ENCODE measurements around the gene TGM3.
"Not testable (repeated sequence)": the region's sequence is repeated elsewhere in the genome, so short reads cannot be mapped to it uniquely, and the experiment has no call there.

The TGM3 gene, protein sequence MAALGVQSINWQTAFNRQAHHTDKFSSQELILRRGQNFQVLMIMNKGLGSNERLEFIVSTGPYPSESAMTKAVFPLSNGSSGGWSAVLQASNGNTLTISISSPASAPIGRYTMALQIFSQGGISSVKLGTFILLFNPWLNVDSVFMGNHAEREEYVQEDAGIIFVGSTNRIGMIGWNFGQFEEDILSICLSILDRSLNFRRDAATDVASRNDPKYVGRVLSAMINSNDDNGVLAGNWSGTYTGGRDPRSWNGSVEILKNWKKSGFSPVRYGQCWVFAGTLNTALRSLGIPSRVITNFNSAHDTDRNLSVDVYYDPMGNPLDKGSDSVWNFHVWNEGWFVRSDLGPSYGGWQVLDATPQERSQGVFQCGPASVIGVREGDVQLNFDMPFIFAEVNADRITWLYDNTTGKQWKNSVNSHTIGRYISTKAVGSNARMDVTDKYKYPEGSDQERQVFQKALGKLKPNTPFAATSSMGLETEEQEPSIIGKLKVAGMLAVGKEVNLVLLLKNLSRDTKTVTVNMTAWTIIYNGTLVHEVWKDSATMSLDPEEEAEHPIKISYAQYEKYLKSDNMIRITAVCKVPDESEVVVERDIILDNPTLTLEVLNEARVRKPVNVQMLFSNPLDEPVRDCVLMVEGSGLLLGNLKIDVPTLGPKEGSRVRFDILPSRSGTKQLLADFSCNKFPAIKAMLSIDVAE

DNA sequence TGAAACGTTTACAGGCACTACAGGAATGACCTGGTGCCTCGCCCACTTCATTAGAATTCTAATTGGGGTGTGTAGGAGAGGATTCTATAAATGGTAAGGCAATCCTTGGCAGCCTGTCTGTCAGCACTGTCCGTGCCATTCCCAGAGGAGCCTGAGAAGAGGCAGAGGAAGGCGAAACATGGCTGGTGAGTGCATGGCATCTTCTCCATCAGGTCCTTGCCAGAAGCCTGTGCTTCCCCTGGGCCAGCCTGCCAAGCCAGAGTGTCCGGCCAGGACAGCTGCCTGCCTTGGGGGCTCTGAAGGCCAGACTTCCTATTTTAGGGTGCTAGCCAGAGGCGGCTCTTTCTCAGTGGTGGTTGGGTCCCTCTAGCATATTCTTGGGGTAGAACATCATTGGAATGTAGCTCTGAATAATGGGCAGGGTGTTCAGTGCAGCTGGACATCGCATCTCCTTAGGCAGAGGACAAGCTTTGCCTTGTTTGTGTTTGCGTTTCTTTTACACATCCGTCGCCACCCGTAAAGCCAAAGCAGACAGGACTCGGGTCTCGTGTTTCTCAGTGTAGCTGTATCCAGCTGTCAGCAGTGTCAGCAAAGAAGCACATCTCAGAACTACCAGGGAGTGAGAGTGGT lies at the start of gene TGM3:
TGM3 (plus strand) TSS at position 116 of the 630 bp plus-strand sequence; CDS start at position 179, 63 bp downstream.
- DNase-seq (ENCODE audit: insufficient read length, low spot score), result no peak
- FAIRE-seq, result no peak
- no peak for TF ChIP-seq POLR2A (IDR thresholded peaks at IDR 0.05; ENCODE audit: low read depth, low read length)

DNA sequence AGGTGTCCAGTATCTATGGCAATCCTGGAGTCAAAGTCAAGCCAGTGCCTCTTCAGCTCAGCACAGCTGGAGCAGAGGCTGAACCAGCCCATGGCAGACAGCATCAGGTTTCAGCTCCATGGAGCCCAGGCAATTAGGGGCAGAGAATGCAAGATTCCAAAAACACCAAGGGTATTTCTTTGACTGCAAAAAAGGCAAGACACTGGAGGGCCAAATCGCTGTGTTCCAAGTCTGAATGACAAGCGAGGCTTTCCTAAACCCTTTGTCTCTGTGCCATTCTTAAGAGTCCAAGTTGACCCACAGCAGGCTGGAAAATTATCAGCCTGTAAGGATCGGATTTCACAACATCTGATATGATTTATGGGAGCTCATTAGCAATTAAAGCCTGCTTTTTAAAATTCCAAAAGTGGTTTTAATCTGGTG lies 49.7 kb upstream of the TGM3 start:
- no peak for TF ChIP-seq POLR2A (IDR thresholded peaks at IDR 0.05; ENCODE audit: low read depth, low read length)
- no peak for FAIRE-seq
- DNase-seq (ENCODE audit: insufficient read length, low spot score), result no peak

DNA sequence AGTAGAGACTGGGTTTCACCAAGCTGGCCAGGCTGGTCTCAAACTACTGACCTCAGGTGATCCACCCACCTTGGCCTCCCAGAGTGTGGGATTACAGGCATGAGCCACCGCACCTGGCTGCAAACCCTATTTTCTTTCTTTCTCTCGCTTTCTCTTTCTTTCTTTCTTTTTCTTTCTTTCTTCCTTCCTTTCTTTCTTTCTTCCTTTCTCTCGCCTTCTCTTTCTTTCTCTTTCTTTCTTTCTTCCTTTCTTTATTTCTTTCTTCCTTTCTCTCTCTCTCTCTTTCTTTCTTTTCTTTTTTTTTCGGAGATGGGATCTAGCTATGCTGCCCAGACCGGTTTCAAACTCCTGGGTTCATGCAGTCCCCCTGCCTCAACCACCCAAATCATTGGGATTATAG lies 47.0 kb upstream of the TGM3 start:
- no peak for DNase-seq (ENCODE audit: insufficient read length, low spot score)
- TF ChIP-seq POLR2A (IDR thresholded peaks at IDR 0.05; ENCODE audit: low read depth, low read length), result no peak
- FAIRE-seq, result no peak

DNA sequence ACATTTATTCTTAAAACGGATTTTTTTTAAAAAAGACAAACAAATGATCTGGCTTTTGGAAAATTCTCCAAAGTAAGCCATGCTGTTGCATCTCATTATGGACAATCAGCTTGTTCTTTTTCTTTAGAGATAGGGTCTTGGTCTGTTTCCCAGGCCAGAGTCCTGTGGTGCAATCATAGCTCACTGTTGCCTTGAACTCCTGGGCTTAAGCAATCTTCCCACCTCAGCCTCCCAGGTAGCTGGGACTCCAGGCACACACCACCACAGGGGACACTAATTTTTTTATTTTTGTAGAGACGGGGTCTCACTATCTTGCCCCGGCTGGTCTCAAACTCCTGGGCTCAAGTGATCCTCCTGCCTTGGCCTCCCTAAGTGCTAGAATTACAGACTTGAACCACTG lies 45.9 kb upstream of the TGM3 start:
- no peak for TF ChIP-seq POLR2A (IDR thresholded peaks at IDR 0.05; ENCODE audit: low read depth, low read length)
- no peak for FAIRE-seq
- DNase-seq (ENCODE audit: insufficient read length, low spot score), result no peak

DNA sequence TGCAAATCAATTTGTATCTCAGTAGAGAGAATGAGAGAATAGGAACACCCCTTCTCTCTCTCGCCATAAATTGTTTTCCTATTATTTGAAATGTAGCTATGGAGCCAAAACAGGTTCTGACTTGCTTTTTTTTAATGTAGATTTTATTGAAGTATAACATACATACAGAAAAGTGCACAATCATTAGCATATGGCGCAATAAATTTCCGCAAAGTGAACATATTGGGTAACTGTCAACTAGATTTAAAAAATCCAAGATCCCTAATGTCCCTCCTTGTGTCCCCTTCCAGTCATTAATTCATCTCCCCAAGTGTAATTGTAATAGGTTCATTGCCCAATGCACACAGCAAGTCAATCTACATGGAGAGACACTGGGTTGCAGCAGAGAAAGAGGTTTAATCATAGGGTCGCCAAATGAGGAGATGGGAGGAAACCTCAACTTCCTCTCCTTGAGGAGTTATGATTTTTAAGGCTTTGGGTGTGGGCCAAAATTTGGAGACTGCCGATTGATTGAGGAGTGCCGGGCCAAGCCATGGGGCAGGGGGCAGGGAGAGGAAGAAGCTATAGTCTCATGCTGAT lies 43.3 kb upstream of the TGM3 start:
- DNase-seq (ENCODE audit: insufficient read length, low spot score) (no peak), FAIRE-seq (no peak)
- TF ChIP-seq POLR2A (IDR thresholded peaks at IDR 0.05; ENCODE audit: low read depth, low read length), result no peak

DNA sequence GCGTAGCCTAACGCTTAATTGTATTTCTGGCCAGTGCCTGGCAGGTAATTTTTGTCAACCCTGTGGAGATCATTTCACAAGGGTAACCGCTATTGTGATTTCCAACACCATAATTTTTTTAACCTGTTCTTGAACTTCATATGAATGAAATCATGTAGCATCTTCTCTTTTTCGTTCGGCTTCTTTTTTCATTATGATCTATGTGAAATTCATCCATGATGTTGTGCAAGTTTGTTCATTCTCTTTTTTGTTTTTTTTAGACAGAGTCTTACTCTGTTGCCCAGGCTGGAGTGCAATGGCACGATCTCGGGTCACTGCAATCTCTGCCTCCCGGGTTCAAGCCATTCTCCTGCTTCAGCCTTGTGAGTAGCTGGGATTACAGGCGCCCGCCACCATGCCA lies 42.5 kb upstream of the TGM3 start:
- TF ChIP-seq POLR2A (IDR thresholded peaks at IDR 0.05; ENCODE audit: low read depth, low read length), result no peak
- DNase-seq (ENCODE audit: insufficient read length, low spot score) (no peak), FAIRE-seq (no peak)

DNA sequence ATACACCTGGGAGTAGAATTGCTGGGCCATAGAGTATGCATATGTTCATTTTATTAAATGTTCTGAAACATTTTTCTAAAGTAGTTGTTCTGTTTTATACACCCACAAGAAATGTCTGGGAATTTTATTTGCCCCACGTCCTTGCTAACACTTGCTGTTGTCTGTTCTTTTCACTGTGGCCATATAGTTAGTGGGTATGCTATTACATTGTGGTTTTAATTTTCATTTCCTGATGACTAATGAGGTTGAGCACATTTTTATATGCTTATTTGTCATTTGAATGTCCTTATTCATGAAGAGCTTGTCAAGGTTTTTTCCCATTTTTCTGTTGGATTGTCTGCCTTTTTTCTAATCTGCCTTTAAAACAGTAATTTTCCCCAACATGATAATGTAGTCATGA lies 41.5 kb upstream of the TGM3 start:
- DNase-seq (ENCODE audit: insufficient read length, low spot score) (no peak), FAIRE-seq (no peak)
- TF ChIP-seq POLR2A (IDR thresholded peaks at IDR 0.05; ENCODE audit: low read depth, low read length), result no peak

DNA sequence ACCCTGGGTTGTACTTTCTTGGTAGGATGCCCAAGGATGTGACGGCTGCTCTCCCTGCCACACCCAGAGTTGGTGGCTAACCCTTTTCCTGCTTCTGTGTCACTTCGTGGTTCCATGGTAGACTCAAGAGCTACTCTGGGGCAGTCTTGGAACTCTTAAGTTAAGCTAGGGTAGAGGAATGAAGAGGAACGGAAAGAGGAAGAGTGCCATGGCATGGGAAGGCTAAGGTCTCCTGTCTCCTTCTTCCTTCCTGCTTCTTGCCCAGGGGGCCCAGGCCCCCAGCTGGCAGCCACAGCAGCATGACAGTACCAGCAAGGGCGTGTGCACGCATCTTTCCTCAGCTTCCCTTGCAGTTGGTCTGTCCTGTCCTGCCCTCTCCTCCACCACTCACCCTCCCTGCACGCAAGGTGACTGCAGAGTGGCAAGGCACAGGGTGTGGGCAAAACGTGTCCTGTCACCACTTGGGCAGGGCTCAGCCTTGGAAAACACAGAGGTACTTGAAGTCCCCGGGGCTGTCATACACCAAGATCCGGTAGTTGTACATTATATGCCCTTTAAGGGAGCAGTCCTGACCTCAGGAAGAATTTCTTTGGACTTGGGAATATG lies 39.8 kb upstream of the TGM3 start:
- TF ChIP-seq POLR2A (IDR thresholded peaks at IDR 0.05; ENCODE audit: low read depth, low read length), result no peak
- DNase-seq (ENCODE audit: insufficient read length, low spot score) (no peak), FAIRE-seq (no peak)

DNA sequence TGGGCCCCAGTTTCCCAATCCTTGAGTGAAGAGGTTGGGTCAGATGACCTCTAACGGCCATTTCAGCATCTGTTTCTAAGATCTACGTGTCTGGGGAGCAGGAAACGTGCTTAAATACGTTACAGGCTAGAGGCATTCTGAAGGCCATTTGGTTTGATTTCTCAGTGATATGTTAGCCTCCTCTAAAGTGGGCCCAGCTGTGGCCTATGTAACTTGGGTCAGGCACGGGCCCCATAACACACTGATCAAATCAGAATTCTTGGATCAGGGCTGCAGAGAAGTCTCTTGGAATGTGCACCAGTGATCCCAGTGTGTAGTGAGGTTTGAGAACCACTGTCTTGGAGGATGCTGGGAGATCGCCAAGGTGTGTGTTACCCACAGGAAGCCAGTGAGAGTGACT lies 36.1 kb upstream of the TGM3 start:
- FAIRE-seq (no peak), DNase-seq (ENCODE audit: insufficient read length, low spot score) (no peak)
- no peak for TF ChIP-seq POLR2A (IDR thresholded peaks at IDR 0.05; ENCODE audit: low read depth, low read length)

DNA sequence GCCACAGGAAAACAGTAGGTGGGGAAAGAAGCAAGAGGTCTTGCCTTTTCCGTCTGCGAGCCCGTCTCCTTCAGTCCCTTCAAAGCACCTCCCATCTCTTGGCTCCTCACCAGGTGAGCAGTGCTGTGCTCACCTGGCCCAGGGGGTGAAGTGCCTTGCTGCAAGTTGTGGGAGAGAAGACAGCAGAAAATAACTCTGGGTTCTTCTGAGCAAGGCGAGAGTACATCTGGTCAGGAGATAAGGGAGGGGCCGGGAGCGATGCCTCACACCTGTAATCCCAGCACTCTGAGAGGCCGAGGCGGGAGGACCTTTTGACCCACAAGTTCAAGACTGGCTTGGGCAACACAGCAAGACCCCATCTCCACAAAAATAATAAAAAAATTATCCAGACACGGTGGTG lies 35.6 kb upstream of the TGM3 start:
- DNase-seq (ENCODE audit: insufficient read length, low spot score), result no peak
- FAIRE-seq, result no peak
- no peak for TF ChIP-seq POLR2A (IDR thresholded peaks at IDR 0.05; ENCODE audit: low read depth, low read length)

DNA sequence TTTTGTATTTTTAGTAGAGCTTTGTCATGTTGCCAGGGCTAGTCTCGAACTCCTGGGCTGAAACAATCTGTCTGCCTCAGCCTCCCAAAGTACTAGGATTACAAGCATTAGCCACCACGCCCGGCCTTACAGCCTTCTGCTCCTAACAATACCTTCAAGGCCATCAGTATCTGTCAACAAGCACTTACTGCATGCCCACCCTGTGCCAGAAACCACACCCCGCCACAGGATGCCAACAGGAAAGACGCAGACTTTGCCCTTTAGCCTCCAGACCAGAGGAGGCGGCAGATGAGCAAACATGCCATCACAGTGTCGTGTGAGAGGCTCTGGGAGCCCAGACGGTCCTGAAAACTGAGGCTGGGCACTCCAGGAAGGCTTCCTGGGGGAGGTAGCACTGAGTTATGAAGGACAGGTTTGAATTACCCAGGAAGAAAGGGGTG lies 34.7 kb upstream of the TGM3 start:
- DNase-seq (ENCODE audit: insufficient read length, low spot score) (peak; percentile 19), FAIRE-seq (no peak)
- no peak for TF ChIP-seq POLR2A (IDR thresholded peaks at IDR 0.05; ENCODE audit: low read depth, low read length)

DNA sequence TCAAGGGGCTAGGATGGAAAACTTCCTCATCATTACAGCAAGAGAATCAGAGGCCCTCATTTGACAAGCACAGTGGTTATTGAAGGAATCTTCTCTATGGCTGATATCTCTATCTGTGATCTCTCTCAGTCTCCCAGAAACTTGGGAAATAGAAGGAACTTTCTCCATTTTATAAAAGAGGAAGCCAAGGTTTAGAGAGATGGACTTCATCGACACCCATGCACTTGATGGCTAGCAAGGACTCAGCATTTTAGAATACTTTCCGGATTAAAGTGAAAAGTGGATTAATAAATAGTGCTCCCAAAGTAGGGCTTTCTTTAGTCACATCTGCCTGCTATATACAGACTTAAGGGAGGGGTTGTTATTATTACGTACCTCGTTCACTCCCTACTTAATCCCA lies 34.2 kb upstream of the TGM3 start:
- no peak for TF ChIP-seq POLR2A (IDR thresholded peaks at IDR 0.05; ENCODE audit: low read depth, low read length)
- no peak for FAIRE-seq
- DNase-seq (ENCODE audit: insufficient read length, low spot score), result no peak

DNA sequence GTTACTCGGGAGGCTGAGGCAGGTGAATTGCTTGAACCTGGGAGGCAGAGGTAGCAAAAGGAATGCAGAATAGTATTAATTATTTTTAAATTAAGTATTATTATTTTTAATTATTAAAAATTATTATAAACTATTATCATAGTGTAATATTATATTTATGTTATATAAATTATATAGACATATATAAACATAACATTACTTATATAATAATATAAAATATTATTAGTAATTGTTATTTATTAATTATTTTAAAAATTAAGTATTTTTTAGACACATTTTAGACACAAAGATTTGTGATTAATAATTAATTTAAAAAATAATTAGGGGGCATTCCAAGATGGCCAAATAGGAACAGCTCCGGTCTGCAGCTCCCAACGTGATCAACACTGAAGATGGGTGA lies 31.7 kb upstream of the TGM3 start:
- FAIRE-seq (no peak), DNase-seq (ENCODE audit: insufficient read length, low spot score) (no peak)
- no peak for TF ChIP-seq POLR2A (IDR thresholded peaks at IDR 0.05; ENCODE audit: low read depth, low read length)

DNA sequence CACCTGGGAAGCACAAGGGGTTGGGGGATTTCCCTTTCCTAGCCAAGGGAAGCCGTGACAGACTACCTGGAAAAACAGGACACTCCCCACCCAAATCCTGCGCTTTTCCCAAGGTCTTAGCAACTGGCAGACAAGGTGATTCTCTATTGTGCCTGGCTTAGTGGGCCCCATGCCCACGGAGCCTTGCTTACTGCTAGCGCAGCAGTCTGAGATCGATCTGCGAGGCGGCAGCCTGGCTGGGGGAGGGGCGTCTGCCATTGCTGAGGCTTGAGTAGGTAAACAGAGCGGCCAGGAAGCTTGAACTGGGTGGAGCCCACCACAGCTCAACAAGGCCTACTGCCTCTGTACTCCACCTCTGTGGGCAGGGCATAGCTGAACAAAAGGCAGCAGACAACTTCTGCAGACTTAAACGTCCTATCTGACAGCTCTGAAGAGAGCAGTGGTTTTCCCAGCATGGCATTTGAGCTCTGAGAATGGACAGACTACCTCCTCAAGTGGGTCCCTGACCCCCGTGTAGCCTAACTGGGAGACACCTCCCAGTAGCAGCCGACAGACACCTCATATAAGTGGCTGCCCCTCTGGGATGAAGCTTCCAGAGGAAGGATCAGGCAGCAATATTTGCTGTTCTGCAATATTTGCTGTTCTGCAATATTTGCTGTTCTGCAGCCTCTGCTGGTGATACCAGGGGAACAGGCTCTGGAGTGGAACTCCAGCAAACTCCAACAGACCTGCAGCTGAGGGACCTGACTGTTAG lies 31.0 kb upstream of the TGM3 start:
- FAIRE-seq; DNase-seq (ENCODE audit: insufficient read length, low spot score): not testable (repeated sequence)

All from H54 (cell line).